ENCODE results near the gene TOX3. TPM values are rescaled to one million over a fixed set of nuclear protein-coding genes. Genes with fewer than 3 reads are reported as not detected.

TOX3 gene
- total RNA-seq, 1 donor from 2014 or later = 0.46 TPM

GRCh38 chr16:52411011-52411410 lies 135.9 kb downstream of the TOX3 start:
- DNase-seq (ENCODE audit: extremely low spot score, unreplicated experiment) = no peak
- Mint-ChIP-seq H3K9me3 (ENCODE audit: unreplicated experiment) (peaks cover 4% of the 10 kb centered on the region), H3K36me3 (ENCODE audit: unreplicated experiment) (no peaks in the 10 kb centered on the region), H3K27me3 (ENCODE audit: unreplicated experiment) (no peaks in the 10 kb centered on the region), H3K4me1 (ENCODE audit: unreplicated experiment) (no peaks in the 10 kb centered on the region), H3K4me3 (ENCODE audit: unreplicated experiment) (no peak overlapping the region), H3K27ac (ENCODE audit: unreplicated experiment) (no peak overlapping the region)
- TF ChIP-seq CTCF (IDR thresholded peaks at IDR 0.05) = no peak

GRCh38 chr16:52408191-52408845 lies 138.6 kb downstream of the TOX3 start:
- Mint-ChIP-seq H3K27ac (ENCODE audit: unreplicated experiment) (no peak overlapping the region), H3K4me1 (ENCODE audit: unreplicated experiment) (no peaks in the 10 kb centered on the region), H3K36me3 (ENCODE audit: unreplicated experiment) (no peaks in the 10 kb centered on the region), H3K4me3 (ENCODE audit: unreplicated experiment) (no peak overlapping the region), H3K27me3 (ENCODE audit: unreplicated experiment) (no peaks in the 10 kb centered on the region), H3K9me3 (ENCODE audit: unreplicated experiment) (no peaks in the 10 kb centered on the region)
- no peak for DNase-seq (ENCODE audit: extremely low spot score, unreplicated experiment)
- no peak for TF ChIP-seq CTCF (IDR thresholded peaks at IDR 0.05)

GRCh38 chr16:52407778-52408177 lies 139.2 kb downstream of the TOX3 start:
- Mint-ChIP-seq H3K36me3 (ENCODE audit: unreplicated experiment) (no peaks in the 10 kb centered on the region), H3K4me3 (ENCODE audit: unreplicated experiment) (no peak overlapping the region), H3K9me3 (ENCODE audit: unreplicated experiment) (no peaks in the 10 kb centered on the region), H3K27me3 (ENCODE audit: unreplicated experiment) (no peaks in the 10 kb centered on the region), H3K4me1 (ENCODE audit: unreplicated experiment) (no peaks in the 10 kb centered on the region), H3K27ac (ENCODE audit: unreplicated experiment) (no peak overlapping the region)
- TF ChIP-seq CTCF (IDR thresholded peaks at IDR 0.05) = no peak
- DNase-seq (ENCODE audit: extremely low spot score, unreplicated experiment) = no peak

- Mint-ChIP-seq H3K27ac (ENCODE audit: unreplicated experiment) (no peak overlapping the region), H3K36me3 (ENCODE audit: unreplicated experiment) (no peaks in the 10 kb centered on the region), H3K9me3 (ENCODE audit: unreplicated experiment) (no peaks in the 10 kb centered on the region), H3K4me3 (ENCODE audit: unreplicated experiment) (no peak overlapping the region), H3K4me1 (ENCODE audit: unreplicated experiment) (no peaks in the 10 kb centered on the region), H3K27me3 (ENCODE audit: unreplicated experiment) (no peaks in the 10 kb centered on the region)
- no peak for TF ChIP-seq CTCF (IDR thresholded peaks at IDR 0.05)
- no peak for DNase-seq (ENCODE audit: extremely low spot score, unreplicated experiment)
These were observed 141.5 kb downstream of the TOX3 start for GRCh38 chr16:52405441-52405840.

- no peak overlapping the region for H3K4me3 Mint-ChIP-seq (ENCODE audit: unreplicated experiment)
- H3K4me1 Mint-ChIP-seq (ENCODE audit: unreplicated experiment) = no peaks in the 10 kb centered on the region
- no peaks in the 10 kb centered on the region for H3K9me3 Mint-ChIP-seq (ENCODE audit: unreplicated experiment)
- DNase-seq (ENCODE audit: extremely low spot score, unreplicated experiment) = no peak
- H3K27ac Mint-ChIP-seq (ENCODE audit: unreplicated experiment) = no peak overlapping the region
- no peaks in the 10 kb centered on the region for H3K36me3 Mint-ChIP-seq (ENCODE audit: unreplicated experiment)
- no peak for TF ChIP-seq CTCF (IDR thresholded peaks at IDR 0.05)
- no peaks in the 10 kb centered on the region for H3K27me3 Mint-ChIP-seq (ENCODE audit: unreplicated experiment)
These were observed 142.4 kb downstream of the TOX3 start for GRCh38 chr16:52404546-52404945.
